HepG2 (cell line): ENCODE data around the gene THRA. TPM values are rescaled to one million over a fixed set of nuclear protein-coding genes. Genes with fewer than 3 reads are reported as not detected.

Experiments
- CERS6 ChIP-seq: sonication (generic); formaldehyde crosslinking; IDR thresholded peaks from 2 replicates; pipeline ENCODE4 v1.5.0; 2020; ENCODE audit warnings: missing genetic modification reagents
- MBD4 ChIP-seq: IDR thresholded peaks from 2 replicates; pipeline ENCODE4 v1.6.1; 2012; ENCODE audit warnings: low read length, inconsistent platforms, borderline replicate concordance
- NR0B2 ChIP-seq: sonication (generic); formaldehyde crosslinking; IDR thresholded peaks from 2 replicates; pipeline ENCODE4 v1.4.0; 2020; ENCODE audit warnings: mild to moderate bottlenecking, missing genetic modification reagents
- SAP130 ChIP-seq: IDR thresholded peaks from 2 replicates; pipeline ENCODE4 v1.6.1; 2016; ENCODE audit warnings: low read depth
- U2AF1 ChIP-seq: fragments of 200-400 bp; formaldehyde crosslinking; optimal IDR thresholded peaks from 2 replicates; pipeline ENCODE3; 2017; ENCODE audit warnings: mild to moderate bottlenecking, low read depth, low read length
- XRCC5 ChIP-seq: fragments of 200-400 bp; formaldehyde crosslinking; optimal IDR thresholded peaks from 2 replicates; pipeline ENCODE3; 2017; ENCODE audit warnings: mild to moderate bottlenecking, low read length
- ZNF34 ChIP-seq: sonication (generic); formaldehyde crosslinking; IDR thresholded peaks from 2 replicates; pipeline ENCODE4 v1.4.0; 2020; ENCODE audit warnings: mild to moderate bottlenecking, missing genetic modification reagents, borderline replicate concordance
- ZNF451 ChIP-seq: sonication (generic); formaldehyde crosslinking; IDR thresholded peaks from 2 replicates; pipeline ENCODE4 v1.5.0; 2020; ENCODE audit warnings: mild to moderate bottlenecking, missing genetic modification reagents
- polyA plus RNA-seq, 8 experiments: library from polyadenylated mRNA; depleted of rRNA in 3 of 8; stranded (reverse) in 7 of 8; unstranded in 1 of 8; fragments of >200 nt; fragmentation: Illumina TruSeq in 4 of 8; extraction: Trizol in 4 of 8; gene quantifications; 2 replicates each; pipeline versions ENCODE4 v1.2.1 to v1.2.3, GENCODE V29; 2011 to 2016; ENCODE audit warnings: low read depth in 4 of 8, missing spikeins in 1 of 8, mixed read lengths in 1 of 8; ENCODE audit not compliant: insufficient read depth in 1 of 8
- total RNA-seq, 5 experiments: library from RNA; depleted of rRNA; stranded (reverse); fragments of >200 nt; fragmentation: Illumina TruSeq; extraction: Trizol; gene quantifications; 2 replicates each; pipeline ENCODE4 v1.2.3, GENCODE V29; 2016; ENCODE audit warnings: low read depth in 1 of 5
- TF ChIP-seq, protein P1 (sequence below): sonication (generic); formaldehyde crosslinking; IDR thresholded peaks from 2 replicates; pipeline ENCODE4 v1.4.0; 2020; ENCODE audit warnings: mild to moderate bottlenecking, missing genetic modification reagents
- TF ChIP-seq, protein P2 (sequence below): sonication (generic); formaldehyde crosslinking; IDR thresholded peaks from 2 replicates; pipeline ENCODE4 v1.8.0; 2022; ENCODE audit warnings: missing genetic modification reagents, low read depth, mild to moderate bottlenecking, borderline replicate concordance
- TF ChIP-seq, protein P3 (sequence below): sonication (generic); formaldehyde crosslinking; IDR thresholded peaks from one replicate; pipeline ENCODE4 v1.5.1; 2020; ENCODE audit warnings: mild to moderate bottlenecking, missing genetic modification reagents; ENCODE audit errors: not compliant biosample characterization
- TF ChIP-seq, protein P4 (sequence below): fragments of 450-650 bp; IDR thresholded peaks from 2 replicates; pipeline ENCODE4 v1.6.1; 2017; ENCODE audit warnings: mild to moderate bottlenecking

Gene THRA
- total and polyA plus RNA-seq, 2 of the 13 experiments (the other 11 are each of a cell fraction or from before 2014, with no cell fraction given): 8.0 to 9.9 TPM

- TF ChIP-seq, protein P1, sequence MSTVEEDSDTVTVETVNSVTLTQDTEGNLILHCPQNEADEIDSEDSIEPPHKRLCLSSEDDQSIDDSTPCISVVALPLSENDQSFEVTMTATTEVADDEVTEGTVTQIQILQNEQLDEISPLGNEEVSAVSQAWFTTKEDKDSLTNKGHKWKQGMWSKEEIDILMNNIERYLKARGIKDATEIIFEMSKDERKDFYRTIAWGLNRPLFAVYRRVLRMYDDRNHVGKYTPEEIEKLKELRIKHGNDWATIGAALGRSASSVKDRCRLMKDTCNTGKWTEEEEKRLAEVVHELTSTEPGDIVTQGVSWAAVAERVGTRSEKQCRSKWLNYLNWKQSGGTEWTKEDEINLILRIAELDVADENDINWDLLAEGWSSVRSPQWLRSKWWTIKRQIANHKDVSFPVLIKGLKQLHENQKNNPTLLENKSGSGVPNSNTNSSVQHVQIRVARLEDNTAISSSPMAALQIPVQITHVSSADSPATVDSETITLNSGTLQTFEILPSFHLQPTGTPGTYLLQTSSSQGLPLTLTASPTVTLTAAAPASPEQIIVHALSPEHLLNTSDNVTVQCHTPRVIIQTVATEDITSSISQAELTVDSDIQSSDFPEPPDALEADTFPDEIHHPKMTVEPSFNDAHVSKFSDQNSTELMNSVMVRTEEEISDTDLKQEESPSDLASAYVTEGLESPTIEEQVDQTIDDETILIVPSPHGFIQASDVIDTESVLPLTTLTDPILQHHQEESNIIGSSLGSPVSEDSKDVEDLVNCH (CRISPR knock-in tag): no peak
- peak; percentile 59 for TF ChIP-seq SAP130
- no peak for TF ChIP-seq CERS6 (CRISPR knock-in tag)
- TF ChIP-seq NR0B2 (CRISPR knock-in tag): no peak
- TF ChIP-seq, protein P2, sequence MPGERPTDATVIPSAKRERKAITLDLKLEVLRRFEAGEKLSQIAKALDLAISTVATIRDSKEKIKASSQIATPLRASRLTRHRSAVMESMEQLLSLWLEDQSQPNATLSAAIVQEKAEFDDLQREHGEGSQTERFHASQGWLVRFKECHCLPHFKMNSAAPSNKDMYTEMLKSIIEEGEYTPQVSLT (CRISPR knock-in tag): no peak
- TF ChIP-seq MBD4: no peak
- TF ChIP-seq, protein P3, sequence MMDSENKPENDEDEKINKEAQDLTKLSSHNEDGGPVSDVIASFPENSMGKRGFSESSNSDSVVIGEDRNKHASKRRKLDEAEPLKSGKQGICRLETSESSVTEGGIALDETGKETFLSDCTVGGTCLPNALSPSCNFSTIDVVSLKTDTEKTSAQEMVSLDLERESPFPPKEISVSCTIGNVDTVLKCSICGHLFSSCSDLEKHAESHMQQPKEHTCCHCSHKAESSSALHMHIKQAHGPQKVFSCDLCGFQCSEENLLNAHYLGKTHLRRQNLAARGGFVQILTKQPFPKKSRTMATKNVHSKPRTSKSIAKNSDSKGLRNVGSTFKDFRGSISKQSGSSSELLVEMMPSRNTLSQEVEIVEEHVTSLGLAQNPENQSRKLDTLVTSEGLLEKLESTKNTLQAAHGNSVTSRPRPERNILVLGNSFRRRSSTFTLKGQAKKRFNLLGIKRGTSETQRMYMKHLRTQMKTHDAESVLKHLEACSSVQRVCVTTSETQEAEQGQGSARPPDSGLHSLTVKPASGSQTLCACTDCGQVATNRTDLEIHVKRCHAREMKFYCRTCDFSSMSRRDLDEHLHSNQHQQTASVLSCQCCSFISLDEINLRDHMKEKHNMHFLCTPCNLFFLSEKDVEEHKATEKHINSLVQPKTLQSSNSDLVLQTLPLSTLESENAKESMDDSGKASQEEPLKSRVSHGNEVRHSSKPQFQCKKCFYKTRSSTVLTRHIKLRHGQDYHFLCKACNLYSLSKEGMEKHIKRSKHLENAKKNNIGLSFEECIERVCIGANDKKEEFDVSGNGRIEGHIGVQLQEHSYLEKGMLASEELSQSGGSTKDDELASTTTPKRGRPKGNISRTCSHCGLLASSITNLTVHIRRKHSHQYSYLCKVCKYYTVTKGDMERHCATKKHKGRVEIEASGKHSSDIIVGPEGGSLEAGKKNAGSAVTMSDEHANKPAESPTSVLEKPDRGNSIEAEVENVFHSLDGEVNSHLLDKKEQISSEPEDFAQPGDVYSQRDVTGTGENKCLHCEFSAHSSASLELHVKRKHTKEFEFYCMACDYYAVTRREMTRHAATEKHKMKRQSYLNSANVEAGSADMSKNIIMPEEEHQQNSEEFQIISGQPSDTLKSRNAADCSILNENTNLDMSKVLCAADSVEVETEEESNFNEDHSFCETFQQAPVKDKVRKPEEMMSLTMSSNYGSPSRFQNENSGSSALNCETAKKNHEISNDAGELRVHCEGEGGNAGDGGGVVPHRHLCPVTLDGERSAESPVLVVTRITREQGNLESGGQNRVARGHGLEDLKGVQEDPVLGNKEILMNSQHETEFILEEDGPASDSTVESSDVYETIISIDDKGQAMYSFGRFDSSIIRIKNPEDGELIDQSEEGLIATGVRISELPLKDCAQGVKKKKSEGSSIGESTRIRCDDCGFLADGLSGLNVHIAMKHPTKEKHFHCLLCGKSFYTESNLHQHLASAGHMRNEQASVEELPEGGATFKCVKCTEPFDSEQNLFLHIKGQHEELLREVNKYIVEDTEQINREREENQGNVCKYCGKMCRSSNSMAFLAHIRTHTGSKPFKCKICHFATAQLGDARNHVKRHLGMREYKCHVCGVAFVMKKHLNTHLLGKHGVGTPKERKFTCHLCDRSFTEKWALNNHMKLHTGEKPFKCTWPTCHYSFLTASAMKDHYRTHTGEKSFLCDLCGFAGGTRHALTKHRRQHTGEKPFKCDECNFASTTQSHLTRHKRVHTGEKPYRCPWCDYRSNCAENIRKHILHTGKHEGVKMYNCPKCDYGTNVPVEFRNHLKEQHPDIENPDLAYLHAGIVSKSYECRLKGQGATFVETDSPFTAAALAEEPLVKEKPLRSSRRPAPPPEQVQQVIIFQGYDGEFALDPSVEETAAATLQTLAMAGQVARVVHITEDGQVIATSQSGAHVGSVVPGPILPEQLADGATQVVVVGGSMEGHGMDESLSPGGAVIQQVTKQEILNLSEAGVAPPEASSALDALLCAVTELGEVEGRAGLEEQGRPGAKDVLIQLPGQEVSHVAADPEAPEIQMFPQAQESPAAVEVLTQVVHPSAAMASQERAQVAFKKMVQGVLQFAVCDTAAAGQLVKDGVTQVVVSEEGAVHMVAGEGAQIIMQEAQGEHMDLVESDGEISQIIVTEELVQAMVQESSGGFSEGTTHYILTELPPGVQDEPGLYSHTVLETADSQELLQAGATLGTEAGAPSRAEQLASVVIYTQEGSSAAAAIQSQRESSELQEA: no peak
- TF ChIP-seq XRCC5: peak; percentile 76
- TF ChIP-seq, protein P4, sequence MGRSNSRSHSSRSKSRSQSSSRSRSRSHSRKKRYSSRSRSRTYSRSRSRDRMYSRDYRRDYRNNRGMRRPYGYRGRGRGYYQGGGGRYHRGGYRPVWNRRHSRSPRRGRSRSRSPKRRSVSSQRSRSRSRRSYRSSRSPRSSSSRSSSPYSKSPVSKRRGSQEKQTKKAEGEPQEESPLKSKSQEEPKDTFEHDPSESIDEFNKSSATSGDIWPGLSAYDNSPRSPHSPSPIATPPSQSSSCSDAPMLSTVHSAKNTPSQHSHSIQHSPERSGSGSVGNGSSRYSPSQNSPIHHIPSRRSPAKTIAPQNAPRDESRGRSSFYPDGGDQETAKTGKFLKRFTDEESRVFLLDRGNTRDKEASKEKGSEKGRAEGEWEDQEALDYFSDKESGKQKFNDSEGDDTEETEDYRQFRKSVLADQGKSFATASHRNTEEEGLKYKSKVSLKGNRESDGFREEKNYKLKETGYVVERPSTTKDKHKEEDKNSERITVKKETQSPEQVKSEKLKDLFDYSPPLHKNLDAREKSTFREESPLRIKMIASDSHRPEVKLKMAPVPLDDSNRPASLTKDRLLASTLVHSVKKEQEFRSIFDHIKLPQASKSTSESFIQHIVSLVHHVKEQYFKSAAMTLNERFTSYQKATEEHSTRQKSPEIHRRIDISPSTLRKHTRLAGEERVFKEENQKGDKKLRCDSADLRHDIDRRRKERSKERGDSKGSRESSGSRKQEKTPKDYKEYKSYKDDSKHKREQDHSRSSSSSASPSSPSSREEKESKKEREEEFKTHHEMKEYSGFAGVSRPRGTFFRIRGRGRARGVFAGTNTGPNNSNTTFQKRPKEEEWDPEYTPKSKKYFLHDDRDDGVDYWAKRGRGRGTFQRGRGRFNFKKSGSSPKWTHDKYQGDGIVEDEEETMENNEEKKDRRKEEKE: no peak
- no peak for TF ChIP-seq ZNF451 (CRISPR knock-in tag)
- no peak for TF ChIP-seq ZNF34 (CRISPR knock-in tag)
- no peak for TF ChIP-seq U2AF1
Observed at GRCh38 chr17:40038882-40039513, 23.8 kb upstream of the THRA start (continued).
